Measurements from ENCODE around the gene TIGD1. TPM values are rescaled to one million over a fixed set of nuclear protein-coding genes. Genes with fewer than 3 reads are reported as not detected.

The TIGD1 gene
- total and polyA plus RNA-seq, 4 donors = 2.0 to 6.0 (median 4.5) TPM

- Histone ChIP-seq H3K9me3 (ENCODE audit: control insufficient read depth in 4 of 4, insufficient read depth in 3 of 4, low read length in 3 of 4) (peaks cover 0 to 6% (median 3%) of the 10 kb centered on the region in 4 donors), H3K9ac (ENCODE audit: insufficient read depth in 1 of 2, low read length in 2 of 2) (no peak overlapping the region), H3K4me3 (no peak overlapping the region), H3K36me3 (ENCODE audit: control insufficient read depth in 4 of 4, insufficient read depth in 4 of 4, low read length in 4 of 4) (no peaks in the 10 kb centered on the region), H3K27ac (ENCODE audit: low read depth in 1 of 2, low read length in 1 of 2) (no peak overlapping the region), H3K4me1 (ENCODE audit: control insufficient read depth in 5 of 5, insufficient read depth in 5 of 5, low read length in 5 of 5) (no peaks in the 10 kb centered on the region), H3K27me3 (ENCODE audit: control insufficient read depth in 3 of 3, insufficient read depth in 3 of 3, low read length in 2 of 3) (peaks cover 0 to 3% (median 0%) of the 10 kb centered on the region in 3 donors)
- ATAC-seq (ENCODE audit: insufficient read depth, low FRiP score) (no peak), DNase-seq (no peak)
- TF ChIP-seq, protein P1, sequence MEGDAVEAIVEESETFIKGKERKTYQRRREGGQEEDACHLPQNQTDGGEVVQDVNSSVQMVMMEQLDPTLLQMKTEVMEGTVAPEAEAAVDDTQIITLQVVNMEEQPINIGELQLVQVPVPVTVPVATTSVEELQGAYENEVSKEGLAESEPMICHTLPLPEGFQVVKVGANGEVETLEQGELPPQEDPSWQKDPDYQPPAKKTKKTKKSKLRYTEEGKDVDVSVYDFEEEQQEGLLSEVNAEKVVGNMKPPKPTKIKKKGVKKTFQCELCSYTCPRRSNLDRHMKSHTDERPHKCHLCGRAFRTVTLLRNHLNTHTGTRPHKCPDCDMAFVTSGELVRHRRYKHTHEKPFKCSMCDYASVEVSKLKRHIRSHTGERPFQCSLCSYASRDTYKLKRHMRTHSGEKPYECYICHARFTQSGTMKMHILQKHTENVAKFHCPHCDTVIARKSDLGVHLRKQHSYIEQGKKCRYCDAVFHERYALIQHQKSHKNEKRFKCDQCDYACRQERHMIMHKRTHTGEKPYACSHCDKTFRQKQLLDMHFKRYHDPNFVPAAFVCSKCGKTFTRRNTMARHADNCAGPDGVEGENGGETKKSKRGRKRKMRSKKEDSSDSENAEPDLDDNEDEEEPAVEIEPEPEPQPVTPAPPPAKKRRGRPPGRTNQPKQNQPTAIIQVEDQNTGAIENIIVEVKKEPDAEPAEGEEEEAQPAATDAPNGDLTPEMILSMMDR (IDR thresholded peaks at IDR 0.05; ENCODE audit: control extremely low read depth, extremely low read depth) = no peak
- WGBS, 2 donors = 83 to 89% methylated on average over 9 of the region's 9 CpGs
These were observed 17.9 kb downstream of the TIGD1 start for GRCh38 chr2:232532419-232532818.

- no peak overlapping the region for H3K27ac ChIP-seq (ENCODE audit: low read depth in 1 of 2, low read length in 1 of 2)
- H3K4me3 ChIP-seq = no peak overlapping the region
- DNase-seq (no peak), ATAC-seq (ENCODE audit: insufficient read depth, low FRiP score) (no peak)
- H3K9me3 ChIP-seq (ENCODE audit: control insufficient read depth in 4 of 4, insufficient read depth in 3 of 4, low read length in 3 of 4) = no peaks in the 10 kb centered on the region
- TF ChIP-seq, protein P1 (IDR thresholded peaks at IDR 0.05; ENCODE audit: control extremely low read depth, extremely low read depth) = no peak
- H3K4me1 ChIP-seq (ENCODE audit: control insufficient read depth in 5 of 5, insufficient read depth in 5 of 5, low read length in 5 of 5) = no peaks in the 10 kb centered on the region
- no peak overlapping the region for H3K9ac ChIP-seq (ENCODE audit: insufficient read depth in 1 of 2, low read length in 2 of 2)
- no peaks in the 10 kb centered on the region for H3K36me3 ChIP-seq (ENCODE audit: control insufficient read depth in 4 of 4, insufficient read depth in 4 of 4, low read length in 4 of 4)
- WGBS, 2 donors = 75 to 86% methylated on average over 9 of the region's 9 CpGs
- H3K27me3 ChIP-seq (ENCODE audit: control insufficient read depth in 3 of 3, insufficient read depth in 3 of 3, low read length in 2 of 3) = peaks cover 0 to 3% (median 0%) of the 10 kb centered on the region in 3 donors
These were observed 19.6 kb downstream of the TIGD1 start for GRCh38 chr2:232530626-232531260.

- H3K9ac ChIP-seq (ENCODE audit: insufficient read depth in 1 of 2, low read length in 2 of 2) = no peak overlapping the region
- no peak for ATAC-seq (ENCODE audit: insufficient read depth, low FRiP score)
- H3K4me3 ChIP-seq = no peak overlapping the region
- H3K4me1 ChIP-seq (ENCODE audit: control insufficient read depth in 5 of 5, insufficient read depth in 5 of 5, low read length in 5 of 5) = peaks cover 0 to 4% (median 0%) of the 10 kb centered on the region in 5 donors
- 89 to 94% methylated on average over 17 of the region's 17 CpGs for WGBS, 2 donors
- no peak for DNase-seq
- H3K27ac ChIP-seq (ENCODE audit: low read depth in 1 of 2, low read length in 1 of 2) = no peak overlapping the region
- TF ChIP-seq, protein P1 (IDR thresholded peaks at IDR 0.05; ENCODE audit: control extremely low read depth, extremely low read depth) = no peak
- peaks cover 0 to 5% (median 3%) of the 10 kb centered on the region in 3 donors for H3K27me3 ChIP-seq (ENCODE audit: control insufficient read depth in 3 of 3, insufficient read depth in 3 of 3, low read length in 2 of 3)
- no peaks in the 10 kb centered on the region for H3K36me3 ChIP-seq (ENCODE audit: control insufficient read depth in 4 of 4, insufficient read depth in 4 of 4, low read length in 4 of 4)
- H3K9me3 ChIP-seq (ENCODE audit: control insufficient read depth in 4 of 4, insufficient read depth in 3 of 4, low read length in 3 of 4) = no peaks in the 10 kb centered on the region
These were observed 20.4 kb downstream of the TIGD1 start for GRCh38 chr2:232529806-232530547.
